HepG2 (cell line): ENCODE data around the gene PIM3. TPM values are rescaled to one million over a fixed set of nuclear protein-coding genes. Genes with fewer than 3 reads are reported as not detected.

Source experiments
- CREBL2 ChIP-seq: sonication (generic); formaldehyde crosslinking; IDR thresholded peaks from 2 replicates; pipeline ENCODE4 v1.8.1; 2023; ENCODE audit warnings: missing genetic modification reagents, mild to moderate bottlenecking, borderline replicate concordance
- HOXA3 ChIP-seq: sonication (generic); formaldehyde crosslinking; IDR thresholded peaks from 2 replicates; pipeline ENCODE4 v1.5.0; 2020; ENCODE audit warnings: missing genetic modification reagents
- KAT2B ChIP-seq: fragments of 150-350 bp; IDR thresholded peaks from 2 replicates; pipeline ENCODE4 v1.6.1; 2014; ENCODE audit warnings: low read depth, low read length, borderline replicate concordance
- KIAA2018 ChIP-seq: sonication (generic); formaldehyde crosslinking; IDR thresholded peaks from 2 replicates; pipeline ENCODE4 v1.5.0; 2020; ENCODE audit warnings: mild to moderate bottlenecking, missing genetic modification reagents, borderline replicate concordance
- MEIS1 ChIP-seq: sonication (generic); formaldehyde crosslinking; IDR thresholded peaks from 2 replicates; pipeline ENCODE4 v1.9.0; 2021; ENCODE audit warnings: mild to moderate bottlenecking, missing genetic modification reagents, moderate library complexity, borderline replicate concordance
- MLLT10 ChIP-seq: sonication (generic); formaldehyde crosslinking; IDR thresholded peaks from 2 replicates; pipeline ENCODE4 v1.4.0; 2020; ENCODE audit warnings: missing genetic modification reagents
- MLXIP ChIP-seq: sonication (generic); formaldehyde crosslinking; IDR thresholded peaks from 2 replicates; pipeline ENCODE4 v1.9.0; 2021; ENCODE audit warnings: missing genetic modification reagents, borderline replicate concordance
- RAD51 ChIP-seq: fragments of 450-650 bp; IDR thresholded peaks from 2 replicates; pipeline ENCODE4 v1.6.1; 2016; ENCODE audit warnings: borderline replicate concordance
- ZBTB7A ChIP-seq: sonication (generic); formaldehyde crosslinking; IDR thresholded peaks from 2 replicates; pipeline ENCODE4 v1.8.0; 2022; ENCODE audit warnings: mild to moderate bottlenecking, missing genetic modification reagents
- ZNF281 ChIP-seq: sonication (generic); formaldehyde crosslinking; IDR thresholded peaks from 2 replicates; pipeline ENCODE4 v1.4.0; 2020; ENCODE audit warnings: missing genetic modification reagents, borderline replicate concordance
- ZNF367 ChIP-seq: sonication (generic); formaldehyde crosslinking; IDR thresholded peaks from 2 replicates; pipeline ENCODE4 v1.4.0; 2020; ENCODE audit warnings: missing genetic modification reagents, borderline replicate concordance
- ZNF563 ChIP-seq: sonication (generic); formaldehyde crosslinking; IDR thresholded peaks from 2 replicates; pipeline ENCODE4 v1.8.0; 2022; ENCODE audit warnings: mild to moderate bottlenecking, moderate library complexity, missing genetic modification reagents
- ZNF615 ChIP-seq: sonication (generic); formaldehyde crosslinking; IDR thresholded peaks from 2 replicates; pipeline ENCODE4 v1.5.0; 2020; ENCODE audit warnings: mild to moderate bottlenecking, missing genetic modification reagents, borderline replicate concordance
- ZNF644 ChIP-seq: IDR thresholded peaks from 2 replicates; pipeline ENCODE4 v1.6.1; 2016; ENCODE audit warnings: low read depth
- ZNF790 ChIP-seq: sonication (generic); formaldehyde crosslinking; IDR thresholded peaks from 2 replicates; pipeline ENCODE4 v1.8.0; 2022; ENCODE audit warnings: missing genetic modification reagents, mild to moderate bottlenecking, borderline replicate concordance
- polyA plus RNA-seq, 8 experiments: library from polyadenylated mRNA; depleted of rRNA in 3 of 8; stranded (reverse) in 7 of 8; unstranded in 1 of 8; fragments of >200 nt; fragmentation: Illumina TruSeq in 4 of 8; extraction: Trizol in 4 of 8; gene quantifications; 2 replicates each; pipeline versions ENCODE4 v1.2.1 to v1.2.3, GENCODE V29; 2011 to 2016; ENCODE audit warnings: low read depth in 4 of 8, missing spikeins in 1 of 8, mixed read lengths in 1 of 8; ENCODE audit not compliant: insufficient read depth in 1 of 8
- total RNA-seq, 5 experiments: library from RNA; depleted of rRNA; stranded (reverse); fragments of >200 nt; fragmentation: Illumina TruSeq; extraction: Trizol; gene quantifications; 2 replicates each; pipeline ENCODE4 v1.2.3, GENCODE V29; 2016; ENCODE audit warnings: low read depth in 1 of 5

PIM3 gene
- total and polyA plus RNA-seq, 2 of the 13 experiments (the other 11 are each of a cell fraction or from before 2014, with no cell fraction given), result 21.6 to 31.2 TPM

GRCh38 chr22:49970528-49971231, 10.1 kb downstream of the PIM3 start (continued):
- no peak for TF ChIP-seq KIAA2018 (CRISPR knock-in tag)
- TF ChIP-seq ZNF281 (CRISPR knock-in tag), result peak; percentile 96
- TF ChIP-seq MLLT10, result no peak
- peak; percentile 94 for TF ChIP-seq MEIS1 (CRISPR knock-in tag)
- TF ChIP-seq KAT2B, result no peak
- no peak for TF ChIP-seq ZNF644
- no peak for TF ChIP-seq ZNF615 (CRISPR knock-in tag)
- no peak for TF ChIP-seq ZNF790
- TF ChIP-seq ZBTB7A (CRISPR knock-in tag), result no peak; the same call in none of the 2 replicates
- TF ChIP-seq ZNF563, result peak; percentile 15; the same call in 1 of the 2 replicates
- TF ChIP-seq HOXA3, result peak; percentile 89
- TF ChIP-seq CREBL2 (CRISPR knock-in tag), result no peak
- peak; percentile 79 for TF ChIP-seq RAD51
- no peak; the same call in 1 of the 2 replicates for TF ChIP-seq ZNF367 (CRISPR knock-in tag)
- no peak for TF ChIP-seq MLXIP (CRISPR knock-in tag)
